ENCODE results near the gene CTBP2. TPM values are rescaled to one million over a fixed set of nuclear protein-coding genes. Genes with fewer than 3 reads are reported as not detected.

The CTBP2 gene
- total and polyA plus RNA-seq, 11 donors = 10.1 to 45.5 (median 29.1) TPM

- no peaks in the 10 kb centered on the region for H3K27me3 ChIP-seq
- peaks cover 2 to 93% (median 67%) of the 10 kb centered on the region in 12 donors for H3K4me1 ChIP-seq
- WGBS, 4 donors = 91 to 95% (median 94%) methylated on average over 5 to 8 of the region's 8 CpGs
- ATAC-seq (no peak), DNase-seq (peak in 2 of 5 donors; percentile 21 to 22)
- no peak overlapping the region for H3K4me3 ChIP-seq
- TF ChIP-seq CTCF (IDR thresholded peaks at IDR 0.05) (no peak), POLR2A (IDR thresholded peaks at IDR 0.05) (no peak)
- peak overlapping the region in 8 of 12 donors; percentile 20 to 79 (median 66) for H3K27ac ChIP-seq
- H3K9me3 ChIP-seq = peaks cover 0 to 4% (median 0%) of the 10 kb centered on the region in 12 donors
- peaks cover 0 to 17% (median 8%) of the 10 kb centered on the region in 9 donors for H3K36me3 ChIP-seq
- intact Hi-C loops (cut with DNase I) = no loop called here
These were observed 137.7 kb downstream of the CTBP2 start for GRCh38 chr10:125022671-125023070.

- no peak overlapping the region for H3K4me3 ChIP-seq
- peak in 1 of 4 donors; percentile 21 for ATAC-seq
- no peaks in the 10 kb centered on the region for H3K27me3 ChIP-seq
- peak in 2 of 5 donors; percentile 30 to 35 for DNase-seq
- TF ChIP-seq CTCF (IDR thresholded peaks at IDR 0.05) (no peak), POLR2A (IDR thresholded peaks at IDR 0.05) (no peak)
- H3K36me3 ChIP-seq = peaks cover 0 to 12% (median 6%) of the 10 kb centered on the region in 9 donors
- WGBS, 4 donors = 59 to 72% (median 63%) methylated on average over 13 to 17 of the region's 17 CpGs
- peaks cover 8 to 93% (median 76%) of the 10 kb centered on the region in 12 donors for H3K4me1 ChIP-seq
- intact Hi-C loops (cut with DNase I) = no loop called here
- H3K9me3 ChIP-seq = peaks cover 0 to 4% (median 0%) of the 10 kb centered on the region in 12 donors
- peak overlapping the region in 7 of 12 donors; percentile 20 to 76 (median 49) for H3K27ac ChIP-seq
These were observed 138.5 kb downstream of the CTBP2 start for GRCh38 chr10:125021686-125022344.

- Histone ChIP-seq H3K27me3 (no peaks in the 10 kb centered on the region), H3K36me3 (peaks cover 0 to 3% (median 0%) of the 10 kb centered on the region in 9 donors), H3K4me1 (peaks cover 16 to 100% (median 85%) of the 10 kb centered on the region in 12 donors), H3K27ac (peak overlapping the region in 4 of 12 donors; percentile 20 to 76 (median 62)), H3K4me3 (no peak overlapping the region), H3K9me3 (peaks cover 0 to 4% (median 0%) of the 10 kb centered on the region in 12 donors)
- ATAC-seq = no peak
- DNase-seq = peak in 1 of 5 donors; percentile 47
- WGBS, 4 donors = 80 to 87% (median 86%) methylated on average over 9 of the region's 9 CpGs
- TF ChIP-seq POLR2A (IDR thresholded peaks at IDR 0.05) (no peak), CTCF (IDR thresholded peaks at IDR 0.05) (no peak)
- intact Hi-C loops (cut with DNase I) = no loop called here
These were observed 139.5 kb downstream of the CTBP2 start for GRCh38 chr10:125020871-125021270.

GRCh38 chr10:125020386-125020785 is 140.0 kb downstream of the CTBP2 start:
- no peaks in the 10 kb centered on the region for H3K36me3 ChIP-seq
- intact Hi-C loops (cut with DNase I) = no loop called here
- H3K27me3 ChIP-seq = no peaks in the 10 kb centered on the region
- H3K4me3 ChIP-seq = no peak overlapping the region
- H3K9me3 ChIP-seq = peaks cover 0 to 4% (median 0%) of the 10 kb centered on the region in 12 donors
- DNase-seq (peak in 1 of 5 donors; percentile 40), ATAC-seq (peak in 1 of 4 donors; percentile 2)
- H3K27ac ChIP-seq = peak overlapping the region in 3 of 12 donors; percentile 22 to 76 (median 75)
- TF ChIP-seq POLR2A (IDR thresholded peaks at IDR 0.05) = no peak
- no peak for TF ChIP-seq CTCF (IDR thresholded peaks at IDR 0.05)
- WGBS, 4 donors = 58 to 65% (median 62%) methylated on average over 17 of the region's 17 CpGs
- H3K4me1 ChIP-seq = peaks cover 20 to 100% (median 89%) of the 10 kb centered on the region in 12 donors
